Non-pigmented ciliary epithelial cell (primary cell): ENCODE results near the gene SRRM5.
"Not testable (repeated sequence)": the region's sequence is repeated elsewhere in the genome, so short reads cannot be mapped to it uniquely, and the experiment has no call there.

Experiments used
- DNase-seq: peaks from one replicate; pipeline ENCODE4 v3.0.0-alpha.2; 2010; ENCODE audit warnings: low read depth

Gene SRRM5

DNA sequence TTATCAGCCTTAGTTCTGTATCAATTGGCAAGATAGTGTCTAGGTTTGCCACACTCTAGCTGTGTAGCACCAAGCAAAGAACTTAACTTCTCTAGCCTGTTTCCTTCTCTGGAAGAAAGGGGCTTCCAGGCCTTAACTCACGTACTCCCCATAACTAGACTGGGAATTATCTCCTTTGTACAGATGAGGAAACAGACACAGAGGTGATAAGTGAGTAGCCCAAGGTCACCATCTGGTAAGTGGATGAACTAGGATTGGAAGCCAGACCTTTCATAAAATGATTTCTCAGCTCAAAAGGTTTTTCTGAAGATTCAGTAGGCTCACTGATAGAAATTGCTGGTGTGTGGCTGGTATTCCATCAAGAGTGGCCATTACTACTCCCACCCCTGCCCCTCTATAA lies 4.4 kb downstream of the SRRM5 start:
- no peak for DNase-seq

DNA sequence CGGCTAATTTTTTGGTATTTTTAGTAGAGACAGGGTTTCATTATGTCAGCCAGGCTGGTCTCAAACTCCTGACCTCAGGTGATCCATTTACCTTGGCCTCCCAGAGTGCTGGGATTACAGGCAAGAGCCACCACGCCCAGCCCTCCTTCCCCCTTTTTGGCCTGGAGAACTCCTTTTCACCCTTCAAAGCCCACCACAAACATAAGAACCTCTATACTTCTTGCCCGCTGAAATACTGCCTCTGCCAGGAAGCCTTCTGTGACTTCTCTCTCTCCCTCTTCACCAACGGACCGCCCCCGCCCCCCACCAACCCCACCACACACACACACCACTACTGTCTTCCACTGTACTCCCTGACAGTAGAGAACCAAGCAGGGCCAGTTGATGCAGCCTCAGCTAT lies 5.1 kb downstream of the SRRM5 start:
- no peak for DNase-seq

DNA sequence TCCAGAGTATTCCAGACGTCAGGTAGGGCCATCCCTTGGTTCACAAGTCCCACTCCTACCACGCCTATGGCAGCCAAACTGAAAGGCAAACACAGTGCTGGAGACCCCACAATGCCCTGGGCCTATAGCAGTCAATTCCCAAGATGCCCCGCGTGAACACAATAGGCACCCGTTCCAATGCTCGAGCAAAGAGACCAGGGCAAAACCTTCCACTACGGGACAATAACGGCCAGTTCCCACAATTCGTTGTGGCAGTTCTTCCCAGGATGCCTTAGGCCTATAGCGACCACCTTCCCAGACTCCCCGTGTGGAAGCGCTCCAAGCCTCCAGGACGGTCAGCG lies 7.0 kb downstream of the SRRM5 start:
- DNase-seq = no peak

DNA sequence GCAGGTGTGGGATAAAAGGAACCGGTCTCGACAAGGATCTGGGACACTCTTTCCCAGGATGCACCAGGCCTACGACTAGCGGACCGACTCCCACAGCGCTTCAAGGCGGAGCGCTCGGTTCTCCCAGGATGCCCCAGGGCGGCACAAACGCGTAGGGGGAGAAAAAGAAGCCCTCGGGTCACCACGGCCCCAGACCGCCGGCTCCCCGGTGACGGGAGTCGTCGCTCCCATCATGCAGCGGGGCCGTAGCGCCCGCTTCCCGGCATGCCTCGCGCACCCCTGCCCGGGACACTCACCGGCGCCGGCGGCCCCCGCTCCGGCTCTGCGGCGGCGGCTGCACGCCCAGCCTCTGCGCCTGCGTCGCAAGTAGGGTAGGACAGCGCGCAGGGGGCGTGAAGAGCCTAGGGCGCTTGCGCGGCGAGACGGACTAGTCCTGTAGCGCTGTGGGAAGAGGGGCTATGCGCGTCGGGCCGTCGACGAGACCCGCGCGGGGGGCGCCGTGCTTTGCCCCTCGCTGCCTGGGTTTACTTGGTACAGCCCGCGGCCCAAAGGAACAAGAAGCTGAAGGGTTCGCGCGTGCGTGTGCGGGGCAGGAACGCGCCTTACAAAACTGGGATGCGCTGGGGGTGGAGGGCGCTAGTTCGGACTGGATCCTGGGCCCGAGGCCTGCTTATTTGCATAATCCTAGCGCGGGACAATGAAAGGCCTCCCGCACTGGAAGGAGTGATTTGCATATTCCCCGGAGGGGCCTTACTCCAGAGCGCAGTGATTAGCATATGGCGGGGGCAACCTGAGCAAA lies 7.6 kb downstream of the SRRM5 start, which contains the start of gene ZNF428:
TSS of gene ZNF428 (minus strand) at position 368 of the 799 bp plus-strand sequence. CDS start 5,325 bp downstream, outside the sequence.
- DNase-seq = peak; percentile 57

DNA sequence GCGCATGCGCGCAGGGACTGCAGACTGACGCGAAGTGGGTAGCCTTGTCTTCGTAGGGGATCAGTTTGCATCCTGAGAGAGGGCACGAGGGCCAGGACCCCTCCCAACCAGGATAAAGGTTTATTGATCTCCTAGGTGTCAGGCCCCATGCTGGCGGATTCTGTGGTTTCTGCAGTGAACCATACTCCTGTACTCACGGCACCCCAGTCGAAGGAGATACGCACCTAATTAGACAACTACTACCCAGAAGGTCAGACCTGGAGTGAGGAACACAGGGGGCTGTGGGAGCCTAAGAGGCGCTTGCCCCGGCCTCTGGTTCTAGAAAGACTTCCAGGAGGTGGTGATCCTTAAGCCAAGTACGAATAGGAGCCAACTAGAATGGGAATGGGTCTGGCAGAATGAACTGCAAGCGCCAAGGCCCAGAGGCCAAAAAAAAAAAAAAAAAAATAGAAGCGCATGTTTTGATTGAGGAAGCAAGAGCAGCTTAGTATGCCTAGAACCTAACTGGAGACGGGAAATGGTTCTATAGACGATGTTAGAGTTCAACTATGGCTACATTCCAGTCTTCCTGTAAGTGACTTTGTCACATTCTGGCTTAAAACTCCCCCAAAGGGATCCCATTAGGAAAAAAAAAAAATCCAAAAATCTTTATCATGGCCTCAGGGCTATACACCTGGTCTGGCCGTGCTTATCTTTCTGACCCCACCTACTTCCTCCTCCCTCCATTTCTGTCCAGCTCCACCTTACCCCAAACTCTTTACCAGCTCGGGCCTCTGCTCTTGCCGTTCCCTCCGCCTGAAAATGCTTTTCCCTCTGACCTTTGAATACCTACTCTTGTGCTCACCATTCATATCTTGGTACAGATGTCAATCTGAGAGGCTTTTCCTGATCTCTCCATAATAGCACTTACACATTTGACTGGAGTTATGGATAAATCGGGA lies 8.4 kb downstream of the SRRM5 start:
- no peak for DNase-seq

DNA sequence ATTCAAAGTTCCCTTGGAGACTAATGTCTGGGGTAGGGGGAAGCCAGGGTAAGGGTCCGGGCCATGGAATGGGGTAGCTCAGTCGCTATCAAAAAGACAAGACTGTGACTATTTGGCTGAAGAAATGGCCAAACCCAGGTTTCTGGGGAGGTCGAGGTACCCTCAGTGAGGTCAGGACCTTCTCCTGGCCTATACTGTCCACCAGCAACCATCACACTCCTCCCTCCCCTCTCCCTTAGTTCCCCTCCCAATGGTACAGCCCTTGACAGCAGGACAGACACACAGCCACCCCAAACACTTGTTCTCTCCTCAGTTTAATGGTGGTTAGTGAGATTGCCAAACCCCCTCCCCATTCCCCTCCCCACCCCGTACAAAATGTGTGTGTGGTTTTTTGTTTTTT lies 10.2 kb downstream of the SRRM5 start:
- DNase-seq = no peak

DNA sequence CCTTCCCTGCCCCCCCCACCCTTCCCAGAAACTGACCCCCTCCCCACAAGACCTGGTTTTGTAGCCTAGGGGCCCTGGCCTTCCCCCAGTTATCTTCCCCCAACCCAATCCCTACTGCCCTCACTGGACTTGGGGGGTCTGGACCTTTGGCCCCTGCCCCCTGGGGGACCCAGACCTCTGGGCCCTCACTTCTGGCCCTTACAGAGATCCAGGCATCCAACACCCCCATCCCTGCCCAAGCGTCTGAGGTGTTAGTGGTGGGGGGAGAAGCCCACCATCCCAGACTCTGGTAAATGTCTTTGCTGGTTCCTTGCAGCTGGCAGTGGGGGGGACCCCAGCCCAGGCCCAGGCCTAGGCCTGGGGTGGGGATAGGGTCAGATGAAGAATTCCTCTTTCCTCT lies 11.1 kb downstream of the SRRM5 start:
- no peak for DNase-seq

DNA sequence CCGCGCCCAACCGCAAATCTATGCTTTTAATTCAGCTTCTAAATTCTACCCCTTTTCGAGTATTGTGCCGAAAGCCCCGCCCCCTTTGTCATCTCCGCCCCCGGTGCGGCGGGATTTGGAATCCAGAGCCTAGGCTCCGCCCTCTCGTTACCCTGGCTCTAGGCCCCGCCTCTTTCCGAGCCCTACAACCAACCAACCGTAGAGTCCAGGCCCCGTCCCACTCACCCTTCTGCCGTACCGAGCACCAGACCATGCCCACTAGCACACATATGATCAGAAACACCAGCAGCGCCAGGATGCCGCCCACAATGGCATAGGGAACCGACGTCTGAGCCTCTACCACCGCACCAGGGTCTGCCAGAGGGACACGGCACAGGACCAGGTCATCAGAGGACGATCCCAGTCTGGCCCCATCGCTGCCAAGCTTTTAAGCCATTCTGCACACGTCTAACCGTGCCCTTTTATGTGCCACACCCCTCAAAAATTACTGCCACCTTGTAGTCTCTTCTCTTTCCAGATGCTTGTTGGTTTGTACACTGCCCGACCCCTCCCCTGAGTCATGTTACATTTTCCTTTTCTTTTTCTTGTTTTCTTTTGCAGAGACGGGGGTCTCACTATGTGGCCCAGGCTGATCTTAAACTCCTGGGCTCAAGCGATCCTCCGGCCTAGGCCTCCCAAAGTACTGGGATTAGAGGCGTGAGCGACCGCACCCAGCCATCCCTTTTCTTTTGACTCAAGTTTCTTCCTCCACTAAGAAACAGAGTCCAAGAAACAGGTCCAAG lies 12.2 kb downstream of the SRRM5 start:
- no peak for DNase-seq

DNA sequence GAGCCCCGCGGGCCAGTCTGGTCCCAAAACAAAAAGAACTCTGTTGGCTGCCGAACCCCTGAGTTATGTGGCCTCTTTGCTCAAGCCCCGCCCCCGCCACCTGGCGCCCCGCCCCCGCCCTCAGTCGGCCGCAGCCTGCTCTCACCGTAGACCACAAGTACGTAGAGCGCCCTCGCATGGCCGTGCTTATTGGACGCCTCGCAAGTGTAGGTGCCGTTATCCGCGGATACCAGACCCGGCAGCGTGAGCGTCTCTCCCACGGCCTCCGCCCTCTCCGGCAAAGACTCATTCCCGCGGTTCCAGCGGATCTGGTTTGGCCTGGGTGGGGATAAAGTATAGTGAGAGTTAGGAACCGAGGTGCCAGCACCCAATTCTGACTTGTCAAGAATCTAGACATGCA lies 13.0 kb downstream of the SRRM5 start:
- DNase-seq = no peak

DNA sequence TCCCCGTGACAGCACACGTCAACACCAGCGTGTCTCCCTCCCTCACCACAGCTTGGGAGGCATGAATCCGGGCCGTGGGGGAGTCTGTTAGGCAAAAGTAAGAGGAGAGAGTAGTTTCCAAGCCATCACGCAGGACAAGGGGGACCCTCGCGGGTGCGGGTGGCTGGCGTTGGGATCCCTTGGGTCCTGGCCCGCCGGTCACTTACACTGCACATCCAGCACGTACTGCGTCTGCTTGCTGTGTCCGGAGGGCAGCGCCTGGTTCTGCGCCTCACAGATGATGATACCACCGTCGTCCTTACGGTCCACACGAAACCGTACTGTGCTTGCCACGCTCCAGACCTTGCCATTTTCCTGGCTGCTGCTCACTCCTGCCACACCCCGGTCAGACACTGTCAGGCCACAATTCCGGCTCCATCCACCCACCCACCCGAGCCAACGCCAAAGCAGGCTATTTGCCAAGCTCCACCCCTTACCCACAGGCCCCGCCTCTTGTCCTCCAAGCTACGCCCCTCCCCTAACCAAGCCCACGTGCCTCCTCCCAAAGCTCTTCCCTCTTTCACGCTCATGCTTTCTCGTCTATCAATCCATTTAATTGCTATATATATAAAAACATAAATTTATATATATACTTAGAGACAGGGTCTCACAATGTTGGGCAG lies 14.2 kb downstream of the SRRM5 start:
- DNase-seq = no peak

DNA sequence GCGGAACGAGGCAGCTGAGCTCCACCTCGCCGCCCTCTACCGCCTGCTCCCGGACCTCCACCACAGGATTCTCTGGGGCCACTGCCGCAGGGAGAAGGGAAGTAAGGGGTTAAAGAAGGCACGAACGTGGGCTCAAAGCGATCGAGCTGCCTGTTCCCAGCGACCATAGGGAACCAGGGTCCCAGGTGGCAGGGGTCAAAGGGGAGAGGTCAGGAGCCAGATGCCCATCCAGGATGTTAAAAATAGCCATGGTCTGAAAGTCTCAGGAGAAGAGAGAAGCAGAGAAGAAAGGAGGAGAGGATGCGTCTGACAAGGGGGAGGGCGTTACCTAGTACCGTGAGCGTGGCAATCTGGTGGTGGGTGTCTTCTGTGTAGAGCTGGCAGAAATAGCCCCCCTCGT lies 14.9 kb downstream of the SRRM5 start:
- no peak for DNase-seq

DNA sequence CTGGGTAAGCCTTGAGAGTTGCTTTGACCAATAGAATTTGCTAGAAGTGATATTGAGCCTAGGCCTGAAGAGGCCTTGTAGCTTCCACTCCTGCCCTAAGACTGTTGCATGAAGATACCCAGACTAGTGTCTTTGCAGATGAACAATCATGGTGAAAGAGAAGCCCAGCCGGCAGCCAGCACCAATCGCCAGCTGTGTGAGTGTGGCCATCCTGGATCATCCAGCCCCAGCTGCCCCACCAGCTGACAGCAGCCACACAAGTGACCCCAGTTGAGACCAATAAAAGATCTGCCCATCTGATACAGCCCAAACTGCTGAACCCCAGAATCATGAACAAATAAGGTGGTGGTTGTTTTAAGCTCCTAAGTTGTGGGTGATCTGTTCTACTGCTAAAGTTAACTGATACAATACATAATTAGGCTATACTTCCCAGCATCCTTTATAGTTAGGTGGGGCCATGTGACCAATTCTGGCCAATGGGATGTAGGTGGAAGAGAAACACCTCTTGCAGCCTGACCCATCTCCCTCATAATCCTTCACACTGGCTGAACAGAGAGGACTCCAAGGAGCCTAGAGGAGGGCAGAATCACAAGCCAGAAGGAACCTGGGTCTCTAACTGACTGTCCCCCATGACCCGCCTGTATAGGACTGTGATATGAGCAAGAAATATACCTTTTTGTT lies 16.9 kb downstream of the SRRM5 start:
- DNase-seq = no peak

DNA sequence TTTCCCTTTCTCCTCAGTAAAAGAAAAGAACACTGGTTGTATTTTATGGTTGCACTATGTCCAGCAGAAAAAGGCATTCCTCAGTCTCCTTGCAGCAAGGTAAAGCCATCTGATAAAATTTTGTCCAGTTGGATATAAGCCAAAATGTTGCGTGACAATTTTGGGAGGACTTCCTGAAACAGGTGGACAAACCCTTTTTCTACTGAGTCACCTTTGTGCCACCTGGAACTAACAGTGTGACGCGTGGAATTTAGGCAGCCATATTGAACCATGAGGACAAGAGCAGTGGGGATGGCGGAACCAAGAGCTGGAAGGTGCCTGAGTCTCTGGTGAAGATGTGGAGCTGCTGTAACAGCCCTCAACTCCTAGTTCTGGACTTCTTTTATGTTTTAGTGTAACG lies 19.6 kb downstream of the SRRM5 start:
- DNase-seq = no peak

DNA sequence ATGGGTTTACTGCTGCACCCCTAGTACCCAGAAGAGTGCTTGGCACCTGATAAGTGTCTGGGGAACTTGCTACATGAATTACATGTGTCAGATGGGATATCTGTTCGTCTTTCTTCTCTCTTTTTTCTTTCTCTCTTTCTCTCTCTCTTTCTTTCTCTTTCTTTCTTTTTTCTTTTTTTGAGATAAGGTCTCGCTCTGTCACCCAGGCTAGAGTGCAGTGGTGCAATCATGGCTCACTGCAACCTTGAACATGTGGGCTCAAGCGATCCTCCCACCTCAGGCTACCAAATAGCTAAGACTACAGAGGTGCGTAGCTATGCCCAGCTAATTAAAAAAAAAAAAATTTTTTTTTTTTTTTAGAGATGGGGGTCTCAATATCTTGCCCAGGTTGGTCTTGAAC lies 21.6 kb downstream of the SRRM5 start:
- no peak for DNase-seq

DNA sequence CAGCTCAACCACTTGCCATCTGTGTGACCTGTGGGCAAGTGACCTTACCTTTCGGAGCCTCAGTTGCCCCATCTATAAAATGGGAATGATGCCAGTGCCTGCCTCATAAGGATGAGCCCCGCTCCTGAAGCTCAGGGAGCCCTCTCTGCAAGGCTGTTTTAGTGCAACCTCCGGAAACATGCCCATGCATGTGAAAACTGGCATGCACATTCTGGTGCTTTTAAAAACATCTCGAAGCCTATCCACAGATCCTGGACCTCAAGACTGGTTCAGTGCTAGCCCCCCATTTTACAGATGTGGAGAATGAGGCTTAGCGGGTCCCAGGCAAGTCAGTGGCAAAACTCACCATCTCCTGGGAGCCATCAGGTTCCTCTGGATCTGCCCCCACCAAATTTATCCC lies 22.2 kb downstream of the SRRM5 start:
- no peak for DNase-seq

DNA sequence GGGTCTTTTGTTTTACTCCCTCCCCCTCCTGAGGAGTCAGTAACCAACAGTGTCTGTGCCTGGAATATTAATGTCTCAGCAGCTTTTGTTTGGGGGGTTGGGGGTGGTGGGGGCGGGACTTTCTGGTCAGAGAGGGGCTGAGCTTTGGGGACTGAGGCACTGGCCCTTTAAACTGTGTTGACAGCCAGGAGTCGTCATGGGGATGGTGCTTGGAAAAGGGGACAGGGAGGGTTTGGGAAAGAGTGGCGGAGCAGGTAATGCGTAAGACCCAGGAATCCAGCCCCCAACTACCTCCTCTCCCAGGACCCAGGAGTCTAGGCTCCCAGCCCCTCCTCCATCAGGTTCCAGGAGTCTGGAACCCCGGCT lies 22.6 kb downstream of the SRRM5 start:
- DNase-seq = no peak

DNA sequence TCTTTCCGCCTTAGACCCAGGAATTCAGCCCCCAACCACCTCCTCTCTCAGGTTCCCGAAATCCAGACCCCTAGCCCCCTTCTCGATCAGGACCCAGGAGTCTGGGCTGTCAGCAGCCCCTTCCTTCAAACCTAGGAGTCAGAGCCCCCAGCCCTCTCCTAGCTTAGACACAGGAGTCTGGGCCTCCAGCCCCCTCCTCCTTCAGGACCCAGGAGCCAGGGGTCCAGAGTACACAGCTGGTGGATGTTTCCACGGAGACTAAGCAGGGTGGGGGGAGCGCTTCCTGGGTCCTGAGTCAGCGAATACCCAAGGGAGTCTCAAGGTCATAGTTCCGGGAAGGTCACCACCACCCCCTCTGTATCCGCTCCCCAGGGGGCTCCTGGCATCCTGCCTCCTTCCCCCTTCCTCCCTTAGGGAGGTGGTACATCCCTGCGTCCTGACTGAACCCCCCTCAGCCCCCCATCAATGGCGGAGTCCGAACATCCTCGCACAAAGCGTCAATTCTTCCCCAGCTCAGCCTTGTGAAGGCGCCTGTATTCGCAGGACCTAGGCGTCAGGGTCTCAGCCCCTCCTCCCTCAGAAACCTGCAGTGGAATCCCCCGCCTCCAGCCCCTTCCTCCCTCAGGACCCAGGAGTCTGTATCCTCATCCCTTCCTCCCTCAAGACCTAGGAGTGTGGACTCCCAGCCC lies 23.1 kb downstream of the SRRM5 start:
- no peak for DNase-seq

DNA sequence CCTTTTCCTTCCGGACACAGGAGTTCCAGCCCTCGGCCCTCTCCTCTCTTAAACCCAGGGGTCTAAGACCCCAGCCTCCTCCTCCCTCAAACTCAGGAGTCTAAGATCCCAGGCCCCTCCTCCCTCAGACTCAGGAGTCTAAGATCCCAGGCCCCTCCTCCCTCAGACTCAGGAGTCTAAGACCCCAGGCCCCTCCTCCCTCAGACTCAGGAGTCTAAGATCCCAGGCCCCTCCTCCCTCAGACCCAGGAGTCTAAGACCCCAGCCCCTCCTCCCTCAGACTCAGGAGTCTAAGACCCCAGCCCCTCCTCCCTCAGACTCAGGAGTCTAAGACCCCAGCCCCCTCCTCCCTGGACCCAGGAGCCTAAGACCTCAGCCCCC lies 23.7 kb downstream of the SRRM5 start:
- DNase-seq = not testable (repeated sequence)

DNA sequence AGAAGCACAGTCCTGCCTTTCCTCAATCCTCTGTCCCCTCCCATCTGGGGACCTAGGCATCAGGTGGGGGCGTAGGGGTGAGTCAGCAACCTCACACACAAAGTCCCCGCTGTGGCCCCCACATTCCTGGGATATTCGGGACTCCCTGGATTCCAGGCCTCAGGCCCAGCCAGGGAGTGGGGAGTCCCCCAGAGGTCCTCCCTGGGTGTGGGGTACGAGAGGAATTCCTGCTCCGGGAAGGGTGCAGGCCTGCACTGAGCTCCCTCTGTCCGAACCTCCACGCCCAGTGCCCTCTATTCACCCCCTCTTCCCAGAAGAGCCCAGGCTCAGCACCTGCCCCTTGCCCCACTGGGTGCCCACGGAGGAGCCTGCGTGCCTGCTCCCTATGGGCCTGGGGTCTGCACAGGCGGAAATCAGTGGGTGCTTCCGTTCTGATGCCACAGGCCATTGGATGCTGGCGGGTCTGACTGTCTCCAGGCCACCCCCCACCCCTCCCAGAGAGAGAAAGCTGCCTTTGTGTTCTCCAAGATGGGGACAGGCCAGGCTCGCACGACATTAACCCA lies 24.3 kb downstream of the SRRM5 start:
- DNase-seq = no peak

DNA sequence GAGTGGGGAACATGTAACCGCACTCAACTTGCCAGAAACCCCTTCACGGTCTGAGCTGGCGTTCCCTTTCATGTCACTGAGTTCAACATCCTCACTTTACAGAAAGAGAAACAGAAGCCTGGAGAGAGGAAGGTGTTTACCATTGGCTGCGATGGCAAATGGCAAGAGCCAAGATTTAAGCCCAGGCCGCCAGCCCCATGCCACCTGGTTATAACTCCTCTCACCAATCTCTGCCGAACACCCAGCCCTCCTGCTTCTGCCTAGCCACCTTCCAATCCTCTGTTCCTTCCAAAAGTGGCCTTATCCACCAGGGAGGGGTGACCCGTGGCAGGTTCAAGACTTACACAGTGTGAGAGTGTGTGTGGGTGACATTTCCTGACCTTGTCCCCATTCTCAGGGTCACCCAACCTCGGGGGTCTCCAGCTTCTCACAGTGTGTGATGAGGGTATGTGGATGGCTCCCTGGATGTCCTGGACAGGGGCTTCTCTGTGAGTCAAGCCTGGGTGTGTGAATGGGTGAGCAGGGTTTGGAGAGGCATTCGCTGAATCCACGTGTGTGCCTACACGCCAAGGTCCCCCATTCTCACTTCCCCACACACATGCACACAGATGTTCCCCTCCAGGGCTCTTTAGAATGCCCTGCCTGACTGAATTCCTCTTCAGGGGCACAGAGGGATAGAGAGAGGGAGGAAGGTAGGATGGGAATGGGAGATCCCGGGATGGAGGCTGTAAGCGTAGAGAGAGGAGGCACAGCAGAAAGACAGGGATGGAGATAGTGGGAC lies 26.5 kb downstream of the SRRM5 start:
- DNase-seq = no peak
